Fibroblast of lung (primary cell): ENCODE data around the gene DLL1.

ENCODE experiments used
- EZH2 ChIP-seq: IDR thresholded peaks from 2 replicates; pipeline ENCODE4 v1.5.1; 2012; ENCODE audit warnings: low read length, control low read depth, mild to moderate bottlenecking; ENCODE audit errors: missing control alignments
- TF ChIP-seq, protein P1 (sequence below), 2 donors: IDR thresholded peaks in 1 of 2; conservative IDR thresholded peaks in 1 of 2; 1 replicate in 1 of 2; 2 replicates in 1 of 2; pipeline ENCODE4 v1.5.1; 2011 to 2012; ENCODE audit warnings: low read length in 2 of 2, control low read depth in 1 of 2, inconsistent platforms in 1 of 2, low read depth in 1 of 2, mild to moderate bottlenecking in 1 of 2

DNA sequence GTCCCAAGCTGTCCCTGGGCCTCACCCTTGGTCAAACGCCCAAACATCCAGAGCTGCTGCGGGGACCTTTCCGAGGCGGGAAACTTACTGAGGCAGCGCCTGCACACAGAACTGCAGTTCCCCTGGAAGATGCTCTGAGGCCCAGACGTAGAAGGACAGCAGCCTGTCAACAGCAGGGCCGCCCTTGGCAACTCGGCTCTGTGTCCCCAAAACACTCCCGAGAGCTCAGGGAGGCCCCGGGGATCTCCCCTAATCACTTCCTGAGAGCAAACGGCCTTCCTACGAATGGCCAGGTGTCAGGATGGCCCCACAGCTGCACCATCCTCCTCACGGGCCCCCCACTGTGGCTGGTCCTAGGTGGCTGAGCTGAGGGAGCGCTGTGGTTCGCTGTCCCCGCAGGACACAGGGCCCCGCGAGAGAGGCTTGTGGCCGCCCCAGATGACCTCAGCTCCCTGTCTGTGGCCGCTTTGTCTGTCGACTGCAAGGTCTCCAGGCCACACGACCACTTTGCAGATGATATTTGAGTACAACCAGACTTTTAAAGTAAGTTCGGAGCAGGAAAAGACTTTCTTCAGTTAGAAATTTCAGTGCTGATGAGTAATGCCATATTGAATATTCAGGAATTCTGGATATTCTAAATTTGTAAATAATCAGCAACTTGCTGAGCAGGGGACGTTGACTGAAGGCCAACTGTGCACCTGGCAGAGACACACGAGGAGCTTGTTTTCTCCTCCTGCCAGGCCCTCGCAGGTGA is 46.0 kb downstream of the DLL1 start:
- no peak for TF ChIP-seq EZH2
- TF ChIP-seq, protein P1, sequence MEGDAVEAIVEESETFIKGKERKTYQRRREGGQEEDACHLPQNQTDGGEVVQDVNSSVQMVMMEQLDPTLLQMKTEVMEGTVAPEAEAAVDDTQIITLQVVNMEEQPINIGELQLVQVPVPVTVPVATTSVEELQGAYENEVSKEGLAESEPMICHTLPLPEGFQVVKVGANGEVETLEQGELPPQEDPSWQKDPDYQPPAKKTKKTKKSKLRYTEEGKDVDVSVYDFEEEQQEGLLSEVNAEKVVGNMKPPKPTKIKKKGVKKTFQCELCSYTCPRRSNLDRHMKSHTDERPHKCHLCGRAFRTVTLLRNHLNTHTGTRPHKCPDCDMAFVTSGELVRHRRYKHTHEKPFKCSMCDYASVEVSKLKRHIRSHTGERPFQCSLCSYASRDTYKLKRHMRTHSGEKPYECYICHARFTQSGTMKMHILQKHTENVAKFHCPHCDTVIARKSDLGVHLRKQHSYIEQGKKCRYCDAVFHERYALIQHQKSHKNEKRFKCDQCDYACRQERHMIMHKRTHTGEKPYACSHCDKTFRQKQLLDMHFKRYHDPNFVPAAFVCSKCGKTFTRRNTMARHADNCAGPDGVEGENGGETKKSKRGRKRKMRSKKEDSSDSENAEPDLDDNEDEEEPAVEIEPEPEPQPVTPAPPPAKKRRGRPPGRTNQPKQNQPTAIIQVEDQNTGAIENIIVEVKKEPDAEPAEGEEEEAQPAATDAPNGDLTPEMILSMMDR (conservative IDR thresholded peaks at IDR 0.05 in 1 of 2, IDR thresholded peaks at IDR 0.05 in 1 of 2; ENCODE audit: low read depth in 1 of 2, low read length in 2 of 2): no peak
